CD14-positive monocyte (primary cell): ENCODE results near the gene PAK5. TPM values are rescaled to one million over a fixed set of nuclear protein-coding genes. Genes with fewer than 3 reads are reported as not detected.
A peak's percentile ranks its signal among the peaks of the same experiment; 100 is the strongest.

Experiments used
- DNase-seq, 3 donors: peaks; one replicate each; pipeline ENCODE4 v3.0.0-alpha.2; 2011 to 2022
- H2AFZ ChIP-seq: 2 replicates; pipeline ENCODE4 v1.6.0; 2012; ENCODE audit warnings: mild to moderate bottlenecking, low read depth, low read length, inconsistent platforms; ENCODE audit not compliant: insufficient read depth, poor library complexity, severe bottlenecking
- H3K27ac ChIP-seq, 2 donors: 1 replicate in 1 of 2; 2 replicates in 1 of 2; pipeline ENCODE4 v1.5.1; 2012 to 2013; ENCODE audit warnings: low read length in 2 of 2, control low read depth in 1 of 2, inconsistent platforms in 1 of 2, low read depth in 1 of 2, mild to moderate bottlenecking in 1 of 2
- H3K27me3 ChIP-seq, 2 donors: one replicate each; pipeline versions ENCODE4 v1.6.0 to v1.6.1; 2011 to 2013; ENCODE audit warnings: low read length in 2 of 2; ENCODE audit not compliant: control insufficient read depth in 2 of 2, insufficient read depth in 2 of 2
- H3K36me3 ChIP-seq, 2 donors: replicated peaks in 1 of 2; 1 replicate in 1 of 2; 2 replicates in 1 of 2; pipeline versions ENCODE4 v1.5.1 to v1.6.1; 2012 to 2013; ENCODE audit warnings: low read length in 2 of 2, control low read depth in 1 of 2, inconsistent platforms in 1 of 2, mild to moderate bottlenecking in 1 of 2; ENCODE audit not compliant: insufficient read depth in 2 of 2, control insufficient read depth in 1 of 2
- H3K4me1 ChIP-seq, 2 donors: 1 replicate in 1 of 2; 2 replicates in 1 of 2; pipeline versions ENCODE4 v1.5.1 to v1.6.1; 2012 to 2013; ENCODE audit warnings: low read length in 2 of 2, control low read depth in 1 of 2, inconsistent platforms in 1 of 2, mild to moderate bottlenecking in 1 of 2, moderate library complexity in 1 of 2; ENCODE audit not compliant: insufficient read depth in 2 of 2, control insufficient read depth in 1 of 2
- H3K4me2 ChIP-seq: replicated peaks from 2 replicates; pipeline ENCODE3; 2012; ENCODE audit warnings: low read length, moderate library complexity, mild to moderate bottlenecking; ENCODE audit not compliant: poor library complexity, severe bottlenecking; ENCODE audit errors: extremely low read depth
- H3K4me3 ChIP-seq, 3 experiments: fragments of 200-600 bp in 1 of 3; sonication (generic) in 1 of 3; replicated peaks in 1 of 3; 1 replicate in 2 of 3; 2 replicates in 1 of 3; pipeline ENCODE4 v1.5.1; 2011 to 2013; ENCODE audit warnings: low read length in 3 of 3, mild to moderate bottlenecking in 3 of 3, control low read depth in 2 of 3, low read depth in 2 of 3, inconsistent platforms in 1 of 3, moderate library complexity in 1 of 3
- H3K79me2 ChIP-seq: 2 replicates; pipeline ENCODE4 v1.6.0; 2012; ENCODE audit warnings: mild to moderate bottlenecking, control low read depth, inconsistent platforms, low read length, moderate library complexity; ENCODE audit not compliant: insufficient read depth
- H3K9ac ChIP-seq: 2 replicates; pipeline ENCODE4 v1.6.0; 2017; ENCODE audit warnings: low read length, mild to moderate bottlenecking; ENCODE audit not compliant: insufficient read depth, poor library complexity, severe bottlenecking
- H3K9me3 ChIP-seq, 2 donors: replicated peaks in 1 of 2; 1 replicate in 1 of 2; 2 replicates in 1 of 2; pipeline versions ENCODE4 v1.5.1 to v1.6.1; 2012 to 2013; ENCODE audit warnings: low read length in 2 of 2, control low read depth in 1 of 2; ENCODE audit not compliant: control insufficient read depth in 1 of 2, insufficient read depth in 1 of 2
- H4K20me1 ChIP-seq: 2 replicates; pipeline ENCODE4 v1.6.0; 2012; ENCODE audit warnings: mild to moderate bottlenecking, low read length, control low read depth, moderate library complexity; ENCODE audit not compliant: insufficient read depth
- H3K27ac Mint-ChIP-seq, 7 donors: one replicate each; pipeline ENCODE4 v1.8.0; 2020; ENCODE audit warnings: mild to moderate bottlenecking in 7 of 7, mixed read lengths in 7 of 7, moderate library complexity in 6 of 7, inconsistent platforms in 2 of 7
- H3K27me3 Mint-ChIP-seq, 3 donors: one replicate each; pipeline ENCODE4 v1.8.0; 2021 to 2022; ENCODE audit warnings: low read depth in 3 of 3, mild to moderate bottlenecking in 3 of 3, mixed read lengths in 3 of 3, moderate library complexity in 3 of 3, inconsistent platforms in 1 of 3
- H3K36me3 Mint-ChIP-seq, 2 donors: one replicate each; pipeline ENCODE4 v1.8.0; 2020; ENCODE audit warnings: mixed read lengths in 2 of 2, inconsistent platforms in 1 of 2, mild to moderate bottlenecking in 1 of 2
- H3K4me1 Mint-ChIP-seq: one replicate; pipeline ENCODE4 v1.8.0; 2020; ENCODE audit warnings: mild to moderate bottlenecking, mixed read lengths
- H3K4me3 Mint-ChIP-seq, 2 donors: one replicate each; pipeline ENCODE4 v1.8.0; 2020; ENCODE audit warnings: mild to moderate bottlenecking in 2 of 2, mixed read lengths in 2 of 2, moderate library complexity in 1 of 2
- H3K9me3 Mint-ChIP-seq, 7 donors: one replicate each; pipeline ENCODE4 v1.8.0; 2020 to 2022; ENCODE audit warnings: mixed read lengths in 7 of 7, mild to moderate bottlenecking in 6 of 7, moderate library complexity in 6 of 7, inconsistent platforms in 2 of 7
- whole genome bisulfite sequencing: methylation state at CpG from one replicate; pipeline ENCODE4 v1.1.5; 2013; ENCODE audit warnings: missing lambda C conversion rate; ENCODE audit not compliant: insufficient coverage; 5-methylcytosine and 5-hydroxymethylcytosine counted together
- intact Hi-C, 2 donors: fragments of 100-400 bp; cut with micrococcal nuclease; formaldehyde crosslinking; loops; one replicate each; pipeline versions ENCODE4 v1.15.0 to v1.15.1; 2023
- polyA plus RNA-seq, 3 donors: library from polyadenylated mRNA; depleted of rRNA in 1 of 3; unstranded in 2 of 3; stranded (reverse) in 1 of 3; fragments of 300-500 nt in 2 of 3; fragments of >200 nt in 1 of 3; fragmentation: Illumina TruSeq in 2 of 3; gene quantifications; 1 replicate in 2 of 3; 2 replicates in 1 of 3; pipeline ENCODE4 v1.2.3, GENCODE V29; 2012 to 2021
- TF ChIP-seq, protein P1 (sequence below): fragments of 200-600 bp; IDR thresholded peaks from one replicate; pipeline ENCODE4 v1.8.0; 2022; ENCODE audit warnings: antibody characterized with exemption, mild to moderate bottlenecking

Gene PAK5
- polyA plus RNA-seq, 3 donors, result not detected

DNA sequence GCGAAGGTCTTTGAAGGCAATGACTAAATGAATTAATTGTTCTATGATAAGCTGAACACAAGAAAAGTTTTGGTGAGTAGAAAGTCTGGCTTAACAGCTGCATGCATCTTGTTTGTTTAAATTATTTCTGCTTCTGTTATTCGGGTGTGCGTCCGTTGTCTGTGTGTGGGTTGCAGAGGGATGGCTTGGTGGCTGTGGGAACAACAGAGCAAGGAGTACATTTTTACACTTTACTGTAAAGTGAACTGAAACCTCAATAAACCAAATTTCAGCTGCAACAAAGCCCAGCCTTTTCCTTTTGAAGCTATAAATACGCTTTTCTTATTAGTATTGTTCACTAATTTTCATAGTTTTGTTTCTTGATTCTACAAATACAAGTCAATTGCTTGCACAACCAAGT is 328.0 kb downstream of the PAK5 start:
- WGBS, result 86% methylated on average over 1 of the region's 5 CpGs
- Histone ChIP-seq H3K4me2 (no peak overlapping the region), H3K9ac (no peak overlapping the region), H3K79me2 (no peaks in the 10 kb centered on the region), H4K20me1 (no peaks in the 10 kb centered on the region), H2AFZ (no peak overlapping the region), H3K4me1 (peaks cover 56 to 57% of the 10 kb centered on the region in 2 donors), H3K27me3 (peaks cover 76 to 98% of the 10 kb centered on the region in 2 donors), H3K27ac (no peak overlapping the region), H3K9me3 (peaks cover 0 to 10% of the 10 kb centered on the region in 2 donors), H3K36me3 (no peaks in the 10 kb centered on the region), H3K4me3 (no peak overlapping the region)
- Mint-ChIP-seq H3K27me3 (peaks cover 89 to 96% (median 94%) of the 10 kb centered on the region in 3 donors), H3K9me3 (peaks cover 0 to 35% (median 11%) of the 10 kb centered on the region in 7 donors), H3K4me1 (peaks cover 57% of the 10 kb centered on the region), H3K36me3 (peaks cover 20 to 27% of the 10 kb centered on the region in 2 donors), H3K27ac (no peak overlapping the region), H3K4me3 (peak overlapping the region in 1 of 2 donors; percentile 72)
- intact Hi-C loops, result no loop called here
- TF ChIP-seq, protein P1, sequence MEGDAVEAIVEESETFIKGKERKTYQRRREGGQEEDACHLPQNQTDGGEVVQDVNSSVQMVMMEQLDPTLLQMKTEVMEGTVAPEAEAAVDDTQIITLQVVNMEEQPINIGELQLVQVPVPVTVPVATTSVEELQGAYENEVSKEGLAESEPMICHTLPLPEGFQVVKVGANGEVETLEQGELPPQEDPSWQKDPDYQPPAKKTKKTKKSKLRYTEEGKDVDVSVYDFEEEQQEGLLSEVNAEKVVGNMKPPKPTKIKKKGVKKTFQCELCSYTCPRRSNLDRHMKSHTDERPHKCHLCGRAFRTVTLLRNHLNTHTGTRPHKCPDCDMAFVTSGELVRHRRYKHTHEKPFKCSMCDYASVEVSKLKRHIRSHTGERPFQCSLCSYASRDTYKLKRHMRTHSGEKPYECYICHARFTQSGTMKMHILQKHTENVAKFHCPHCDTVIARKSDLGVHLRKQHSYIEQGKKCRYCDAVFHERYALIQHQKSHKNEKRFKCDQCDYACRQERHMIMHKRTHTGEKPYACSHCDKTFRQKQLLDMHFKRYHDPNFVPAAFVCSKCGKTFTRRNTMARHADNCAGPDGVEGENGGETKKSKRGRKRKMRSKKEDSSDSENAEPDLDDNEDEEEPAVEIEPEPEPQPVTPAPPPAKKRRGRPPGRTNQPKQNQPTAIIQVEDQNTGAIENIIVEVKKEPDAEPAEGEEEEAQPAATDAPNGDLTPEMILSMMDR, result no peak
- DNase-seq, result no peak

DNA sequence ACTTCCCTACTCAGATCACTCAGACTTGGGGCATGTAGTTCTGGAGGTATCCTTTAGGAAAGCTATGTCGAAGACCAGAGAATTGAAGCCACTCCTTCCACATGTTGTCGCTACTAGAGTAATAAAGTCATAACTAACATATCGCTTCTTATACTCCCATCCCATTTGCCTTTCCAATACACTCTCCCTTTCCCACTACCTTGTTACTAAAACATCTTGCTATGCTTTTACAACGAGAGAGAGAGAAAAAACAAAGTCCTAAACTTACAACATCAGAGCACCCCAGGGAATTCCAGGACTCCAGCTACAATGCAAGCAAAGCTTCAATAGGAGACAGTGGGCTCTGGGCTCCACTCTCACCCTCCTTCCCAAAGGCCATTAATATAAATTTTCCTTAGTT is 329.6 kb downstream of the PAK5 start:
- Mint-ChIP-seq H3K4me3 (peak overlapping the region; percentile 63 to 92), H3K9me3 (peaks cover 0 to 29% (median 10%) of the 10 kb centered on the region in 7 donors), H3K4me1 (peaks cover 42% of the 10 kb centered on the region), H3K27me3 (peaks cover 79 to 85% (median 85%) of the 10 kb centered on the region in 3 donors), H3K27ac (no peak overlapping the region), H3K36me3 (peaks cover 17 to 22% of the 10 kb centered on the region in 2 donors)
- H3K36me3 ChIP-seq, result no peaks in the 10 kb centered on the region
- peak overlapping the region; percentile 64 for H3K4me2 ChIP-seq
- H2AFZ ChIP-seq, result no peak overlapping the region
- WGBS, result 19% methylated on average over 3 of the region's 4 CpGs
- no peak for DNase-seq
- H3K27ac ChIP-seq, result no peak overlapping the region
- H3K4me1 ChIP-seq, result peaks cover 44 to 45% of the 10 kb centered on the region in 2 donors
- no peak overlapping the region for H3K9ac ChIP-seq
- peaks cover 0 to 7% of the 10 kb centered on the region in 2 donors for H3K9me3 ChIP-seq
- intact Hi-C loops, result loop anchor here in 1 of 2 donors (5.0 kb wide), 1 partner anchor 52 kb away; no protein-coding TSS in a partner anchor
- H3K79me2 ChIP-seq, result no peaks in the 10 kb centered on the region
- H3K27me3 ChIP-seq, result peaks cover 66 to 91% of the 10 kb centered on the region in 2 donors
- peak overlapping the region in 1 of 3 experiments; percentile 64 for H3K4me3 ChIP-seq
- H4K20me1 ChIP-seq, result no peaks in the 10 kb centered on the region
- TF ChIP-seq, protein P1, result no peak
